PC-3 (cell line): ENCODE results near the gene RNF141. TPM values are rescaled to one million over a fixed set of nuclear protein-coding genes. Genes with fewer than 3 reads are reported as not detected.
A peak's percentile ranks its signal among the peaks of the same experiment; 100 is the strongest.

Source experiments
- ATAC-seq: fragments of 200-7000 bp; cut with Tn5 transposase; 2 replicates; pipeline ENCODE4 v1.9.1; 2020; ENCODE audit warnings: mild to moderate bottlenecking, moderate library complexity
- BruUV-seq: library from RNA; stranded (reverse); fragments of 400-500 nt; replicated peaks from 2 replicates; lab custom pipeline; 2021; lab: Mats Ljungman, UMichigan
- CTCF ChIA-PET: fragments of 300-600 bp; sonication (Branson Sonifier 250); formaldehyde crosslinking; loops from one replicate; lab custom pipeline; 2022; ENCODE audit warnings: antibody characterized with exemption; lab: Charles Lee
- POLR2A ChIA-PET: fragments of 300-600 bp; sonication (Branson Sonifier 250); formaldehyde crosslinking; loops from one replicate; lab custom pipeline; 2022; ENCODE audit warnings: antibody characterized with exemption; ENCODE audit not compliant: unreplicated experiment; lab: Charles Lee
- DNase-seq: peaks from one replicate; pipeline ENCODE4 v3.0.0-alpha.2; 2015
- H2AFZ ChIP-seq: fragments of 300-600 bp; sonication (generic); 2 replicates; pipeline ENCODE4 v1.6.0; 2016; ENCODE audit warnings: antibody characterized with exemption, low read length
- H3F3A ChIP-seq: fragments of 300-600 bp; sonication (generic); one replicate; pipeline ENCODE4 v1.6.0; 2017; ENCODE audit warnings: antibody characterized with exemption, low read length, control low read depth, mild to moderate bottlenecking; ENCODE audit not compliant: unreplicated experiment
- H3K27ac ChIP-seq: fragments of 300-600 bp; sonication (generic); 2 replicates; pipeline ENCODE4 v1.5.1; 2016; ENCODE audit warnings: mild to moderate bottlenecking, low read length
- H3K27me3 ChIP-seq: fragments of 300-600 bp; sonication (generic); 2 replicates; pipeline ENCODE4 v1.6.1; 2016; ENCODE audit warnings: low read length, mixed read lengths
- H3K36me3 ChIP-seq: fragments of 300-600 bp; sonication (generic); 2 replicates; pipeline ENCODE4 v1.6.1; 2016; ENCODE audit warnings: low read depth, mixed run types, low read length, mixed read lengths
- H3K4me1 ChIP-seq: fragments of 300-600 bp; sonication (generic); 2 replicates; pipeline ENCODE4 v1.5.1; 2016; ENCODE audit warnings: low read length; ENCODE audit not compliant: insufficient read depth
- H3K4me2 ChIP-seq: fragments of 300-600 bp; sonication (generic); 2 replicates; pipeline ENCODE4 v1.6.0; 2016; ENCODE audit warnings: low read length
- H3K4me3 ChIP-seq: fragments of 300-600 bp; sonication (generic); 2 replicates; pipeline ENCODE4 v1.5.1; 2016; ENCODE audit warnings: mild to moderate bottlenecking, low read length, mixed read lengths
- H3K79me2 ChIP-seq: fragments of 300-600 bp; sonication (generic); 2 replicates; pipeline ENCODE4 v1.6.1; 2017; ENCODE audit warnings: low read length, mixed read lengths
- H3K9ac ChIP-seq: fragments of 300-600 bp; sonication (generic); 2 replicates; pipeline ENCODE4 v1.6.0; 2016; ENCODE audit warnings: mild to moderate bottlenecking, low read length
- H3K9me2 ChIP-seq: fragments of 300-600 bp; sonication (generic); replicated peaks from 2 replicates; pipeline ENCODE4 v1.6.1; 2016; ENCODE audit warnings: mixed run types, low read length, mixed read lengths
- H3K9me3 ChIP-seq: fragments of 300-600 bp; sonication (generic); 2 replicates; pipeline ENCODE4 v1.6.1; 2016; ENCODE audit warnings: low read length, mixed read lengths
- H4K20me1 ChIP-seq: fragments of 300-600 bp; sonication (generic); 2 replicates; pipeline ENCODE4 v1.6.1; 2016; ENCODE audit warnings: low read length, mixed read lengths
- EZH2 ChIP-seq: fragments of 300-600 bp; sonication (generic); IDR thresholded peaks from one replicate; pipeline ENCODE4 v1.6.1; 2017; ENCODE audit warnings: antibody characterized with exemption, mild to moderate bottlenecking, low read length; ENCODE audit not compliant: unreplicated experiment
- EZH2phosphoT487 ChIP-seq: fragments of 300-600 bp; sonication (generic); IDR thresholded peaks from 2 replicates; pipeline ENCODE4 v1.6.1; 2018; ENCODE audit warnings: mild to moderate bottlenecking, antibody characterized with exemption, low read length, borderline replicate concordance
- intact Hi-C: fragments of 100-400 bp; cut with micrococcal nuclease; formaldehyde crosslinking; loops from 2 replicates; pipeline ENCODE4 v1.9.0; 2023
- total RNA-seq: library from RNA; depleted of rRNA; stranded (reverse); fragments of >200 nt; gene quantifications from 2 replicates; pipeline ENCODE4 v1.2.3, GENCODE V29; 2014
- TF ChIP-seq, protein P1 (sequence below): fragments of 300-600 bp; sonication (generic); conservative IDR thresholded peaks from 2 replicates; pipeline ENCODE4 v1.5.1; 2017; ENCODE audit warnings: antibody characterized with exemption, low read depth, mild to moderate bottlenecking, low read length

RNF141 gene
- total RNA-seq, 1 experiment from 2014 or later: 13.8 TPM

GRCh38 chr11:10526974-10527918, 13.7 kb downstream of the RNF141 start:
- TF ChIP-seq EZH2phosphoT487 (no peak), EZH2 (no peak)
- TF ChIP-seq, protein P1, sequence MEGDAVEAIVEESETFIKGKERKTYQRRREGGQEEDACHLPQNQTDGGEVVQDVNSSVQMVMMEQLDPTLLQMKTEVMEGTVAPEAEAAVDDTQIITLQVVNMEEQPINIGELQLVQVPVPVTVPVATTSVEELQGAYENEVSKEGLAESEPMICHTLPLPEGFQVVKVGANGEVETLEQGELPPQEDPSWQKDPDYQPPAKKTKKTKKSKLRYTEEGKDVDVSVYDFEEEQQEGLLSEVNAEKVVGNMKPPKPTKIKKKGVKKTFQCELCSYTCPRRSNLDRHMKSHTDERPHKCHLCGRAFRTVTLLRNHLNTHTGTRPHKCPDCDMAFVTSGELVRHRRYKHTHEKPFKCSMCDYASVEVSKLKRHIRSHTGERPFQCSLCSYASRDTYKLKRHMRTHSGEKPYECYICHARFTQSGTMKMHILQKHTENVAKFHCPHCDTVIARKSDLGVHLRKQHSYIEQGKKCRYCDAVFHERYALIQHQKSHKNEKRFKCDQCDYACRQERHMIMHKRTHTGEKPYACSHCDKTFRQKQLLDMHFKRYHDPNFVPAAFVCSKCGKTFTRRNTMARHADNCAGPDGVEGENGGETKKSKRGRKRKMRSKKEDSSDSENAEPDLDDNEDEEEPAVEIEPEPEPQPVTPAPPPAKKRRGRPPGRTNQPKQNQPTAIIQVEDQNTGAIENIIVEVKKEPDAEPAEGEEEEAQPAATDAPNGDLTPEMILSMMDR: no peak
- Histone ChIP-seq H2AFZ (no peak overlapping the region), H3K27me3 (no peaks in the 10 kb centered on the region), H3F3A (peaks cover 4% of the 10 kb centered on the region), H3K27ac (peak overlapping the region; percentile 51), H3K4me2 (peak overlapping the region; percentile 75), H3K9ac (no peak overlapping the region), H3K9me3 (no peaks in the 10 kb centered on the region), H4K20me1 (no peaks in the 10 kb centered on the region), H3K9me2 (no peaks in the 10 kb centered on the region), H3K36me3 (peaks cover 3% of the 10 kb centered on the region; the same call in 1 of the 2 replicates), H3K4me3 (no peak overlapping the region), H3K79me2 (no peaks in the 10 kb centered on the region), H3K4me1 (peaks cover 24% of the 10 kb centered on the region)
- ChIA-PET CTCF (interaction anchor here (0.6 kb wide), 1 partner anchor 223 kb away, joined by 3 read pairs; no protein-coding TSS in a partner anchor), POLR2A (no interaction called here)
- peak; percentile 96 for ATAC-seq
- BruUV-seq: no TSS peak
- peak; percentile 81 for DNase-seq
- intact Hi-C loops: no loop called here

DNA sequence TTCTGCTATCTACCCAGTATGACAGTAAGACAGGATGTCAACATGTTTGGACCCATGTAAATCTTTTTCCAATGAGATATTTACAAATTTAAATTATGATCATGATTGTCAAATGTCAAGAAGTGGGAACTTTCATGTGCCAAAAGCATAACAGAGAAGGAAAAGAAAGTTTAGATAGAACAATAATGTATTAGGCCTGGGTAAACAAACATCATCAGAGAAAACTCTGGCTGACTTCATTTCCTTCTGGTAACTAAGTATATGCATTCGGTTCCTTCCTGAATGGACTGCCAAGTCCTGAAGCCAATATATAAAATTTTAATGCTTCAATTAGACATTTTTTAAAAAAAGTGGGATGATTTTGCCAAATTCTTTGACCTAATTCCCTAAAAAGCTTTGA, 16.5 kb downstream of the RNF141 start:
- H4K20me1 ChIP-seq: no peaks in the 10 kb centered on the region
- no peaks in the 10 kb centered on the region for H3K79me2 ChIP-seq
- H3K4me2 ChIP-seq: no peak overlapping the region
- peaks cover 3% of the 10 kb centered on the region; the same call in 1 of the 2 replicates for H3K36me3 ChIP-seq
- no peaks in the 10 kb centered on the region for H3K27me3 ChIP-seq
- H3K9me3 ChIP-seq: no peaks in the 10 kb centered on the region
- H3K4me1 ChIP-seq: peaks cover 24% of the 10 kb centered on the region
- no peak overlapping the region for H3K27ac ChIP-seq
- POLR2A ChIA-PET: no interaction called here
- no peak overlapping the region for H3K4me3 ChIP-seq
- peak; percentile 39 for ATAC-seq
- no peak for DNase-seq
- no peak overlapping the region for H3K9ac ChIP-seq
- peaks cover 4% of the 10 kb centered on the region for H3F3A ChIP-seq
- TF ChIP-seq, protein P1: no peak
- TF ChIP-seq EZH2 (no peak), EZH2phosphoT487 (no peak)
- BruUV-seq: no TSS peak
- intact Hi-C loops: no loop called here
- no peak overlapping the region for H2AFZ ChIP-seq
- CTCF ChIA-PET: no interaction called here
- H3K9me2 ChIP-seq: no peaks in the 10 kb centered on the region

- peaks cover 4% of the 10 kb centered on the region for H3F3A ChIP-seq
- no peak overlapping the region for H2AFZ ChIP-seq
- ChIA-PET POLR2A (no interaction called here), CTCF (interaction anchor here (1.1 kb wide), 1 partner anchor 18 kb away, joined by 4 read pairs; the partner anchor contains the start of gene RNF141)
- no peaks in the 10 kb centered on the region for H3K9me3 ChIP-seq
- no peak overlapping the region for H3K9ac ChIP-seq
- no TSS peak for BruUV-seq
- H3K36me3 ChIP-seq: peaks cover 3% of the 10 kb centered on the region; the same call in 1 of the 2 replicates
- H3K27ac ChIP-seq: no peak overlapping the region
- no peak overlapping the region for H3K4me3 ChIP-seq
- no peak for DNase-seq
- no peaks in the 10 kb centered on the region for H3K79me2 ChIP-seq
- TF ChIP-seq, protein P1: no peak
- TF ChIP-seq EZH2: no peak
- TF ChIP-seq EZH2phosphoT487: no peak
- H3K4me2 ChIP-seq: no peak overlapping the region
- no peak for ATAC-seq
- H4K20me1 ChIP-seq: no peaks in the 10 kb centered on the region
- no peaks in the 10 kb centered on the region for H3K27me3 ChIP-seq
- intact Hi-C loops: no loop called here
- peaks cover 19% of the 10 kb centered on the region for H3K4me1 ChIP-seq
- H3K9me2 ChIP-seq: no peaks in the 10 kb centered on the region
Observed at GRCh38 chr11:10522921-10523320, 18.1 kb downstream of the RNF141 start.
